GM19193 (cell line): ENCODE results near the gene MECR.

ENCODE experiments used
- POLR2A ChIP-seq: IDR thresholded peaks from 4 replicates; pipeline ENCODE4 v1.6.1; 2011; ENCODE audit not compliant: insufficient read depth, insufficient read length; ENCODE audit errors: extremely low read depth

MECR gene

GRCh38 chr1:29180497-29181412 lies 50.0 kb downstream of the MECR start:
- no peak for TF ChIP-seq POLR2A

DNA sequence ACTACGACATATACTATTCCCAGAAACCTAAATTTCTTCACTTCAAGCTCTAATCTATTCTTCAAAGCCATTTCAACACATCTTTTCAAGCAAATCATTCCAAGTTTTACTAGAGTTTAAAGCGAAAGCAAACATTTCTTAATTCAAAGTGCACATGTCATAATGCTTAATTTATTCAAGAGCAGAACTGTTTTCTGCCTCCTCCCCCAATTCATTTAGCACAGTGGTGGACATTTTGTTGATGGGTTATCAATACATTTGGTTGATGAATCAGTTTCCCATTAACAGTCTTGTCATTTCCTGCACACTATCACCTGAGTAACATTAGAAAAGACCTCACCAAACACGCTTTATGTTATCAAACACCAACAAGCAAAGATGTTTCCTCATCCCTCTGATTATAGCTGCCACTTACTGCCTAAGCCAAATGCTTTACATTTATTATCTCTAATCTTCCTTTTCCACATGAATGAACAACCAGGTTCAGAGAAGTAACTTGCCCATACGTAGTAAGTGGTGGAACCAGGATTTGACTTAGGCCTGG lies 51.0 kb downstream of the MECR start:
- TF ChIP-seq POLR2A = no peak

GRCh38 chr1:29177022-29177705 lies 53.6 kb downstream of the MECR start:
- no peak for TF ChIP-seq POLR2A

DNA sequence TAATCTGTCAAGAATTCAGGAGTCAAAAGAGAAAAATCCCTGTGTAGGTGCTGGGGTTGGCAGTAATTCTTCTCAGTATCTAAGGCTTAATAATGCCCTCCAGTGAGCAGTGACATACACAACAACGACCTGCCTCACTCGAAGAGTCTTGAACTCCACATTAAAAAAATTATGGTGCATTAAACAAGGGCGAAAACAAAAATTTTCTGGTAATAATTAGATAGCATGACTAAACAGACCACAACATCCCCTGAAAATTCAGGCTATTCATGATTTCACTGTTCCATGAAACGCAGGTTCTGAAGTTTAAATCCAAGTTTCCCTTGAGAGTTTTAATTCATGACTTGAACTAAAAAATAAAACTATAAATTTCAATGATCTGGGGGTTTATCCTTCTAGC lies 54.2 kb downstream of the MECR start:
- no peak for TF ChIP-seq POLR2A

GRCh38 chr1:29172415-29172939 lies 58.3 kb downstream of the MECR start:
- no peak for TF ChIP-seq POLR2A

DNA sequence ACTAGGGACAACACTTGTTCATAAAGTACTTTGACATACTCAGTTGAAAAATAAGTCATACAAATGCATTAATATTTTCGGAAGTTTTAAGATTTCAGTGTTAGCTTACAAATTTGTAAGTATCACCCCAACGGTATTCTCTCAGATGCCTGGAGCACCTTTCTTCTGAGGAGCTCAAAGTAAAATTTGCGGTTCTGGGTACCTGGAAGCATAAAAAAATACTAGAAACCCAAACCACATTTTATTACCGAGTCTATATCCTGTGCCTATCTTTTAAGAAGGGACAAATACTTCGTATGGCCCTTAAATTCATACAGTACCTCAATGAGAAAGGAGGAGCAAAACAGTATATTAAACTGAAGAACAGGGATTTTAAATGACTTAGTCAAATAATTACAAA lies 59.2 kb downstream of the MECR start:
- TF ChIP-seq POLR2A = no peak

DNA sequence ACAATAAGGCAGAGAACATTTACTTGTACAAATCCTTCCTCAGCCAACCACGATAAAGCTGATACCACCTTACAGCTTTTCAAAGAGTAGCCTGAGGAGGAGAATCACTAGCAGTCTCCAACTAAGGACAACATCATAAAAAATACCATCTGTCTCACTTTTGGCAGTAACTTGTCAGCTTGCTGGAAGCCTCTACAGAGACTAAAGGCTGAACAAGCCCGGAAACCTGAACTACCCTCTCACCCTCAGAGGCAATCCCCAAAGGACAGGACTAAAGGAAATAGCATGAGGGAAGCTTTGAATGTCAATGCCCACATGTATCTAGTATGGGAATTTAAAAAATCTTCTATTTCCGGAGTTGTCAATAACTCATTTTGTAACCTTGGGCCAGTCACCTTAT lies 59.6 kb downstream of the MECR start:
- TF ChIP-seq POLR2A = no peak

DNA sequence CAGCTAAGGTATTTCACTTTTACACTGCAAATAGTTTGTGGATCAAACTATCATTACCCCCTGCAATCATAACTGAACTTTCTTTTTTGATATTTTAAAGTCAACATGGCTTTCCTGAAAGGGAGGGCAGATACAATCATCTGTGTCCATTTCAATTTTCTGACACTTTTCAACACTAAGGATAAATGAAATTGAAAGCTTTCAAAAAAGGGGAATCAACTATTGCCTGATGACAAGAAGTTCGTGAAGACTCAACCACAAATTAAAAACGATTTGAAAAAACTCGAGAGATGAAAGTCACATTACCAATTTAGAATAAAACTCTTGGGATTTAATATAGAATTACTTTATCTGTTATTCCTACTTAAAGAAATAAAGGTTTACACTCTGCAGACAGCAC lies 60.8 kb downstream of the MECR start:
- no peak for TF ChIP-seq POLR2A

GRCh38 chr1:29167904-29168303 lies 62.8 kb downstream of the MECR start:
- no peak for TF ChIP-seq POLR2A

DNA sequence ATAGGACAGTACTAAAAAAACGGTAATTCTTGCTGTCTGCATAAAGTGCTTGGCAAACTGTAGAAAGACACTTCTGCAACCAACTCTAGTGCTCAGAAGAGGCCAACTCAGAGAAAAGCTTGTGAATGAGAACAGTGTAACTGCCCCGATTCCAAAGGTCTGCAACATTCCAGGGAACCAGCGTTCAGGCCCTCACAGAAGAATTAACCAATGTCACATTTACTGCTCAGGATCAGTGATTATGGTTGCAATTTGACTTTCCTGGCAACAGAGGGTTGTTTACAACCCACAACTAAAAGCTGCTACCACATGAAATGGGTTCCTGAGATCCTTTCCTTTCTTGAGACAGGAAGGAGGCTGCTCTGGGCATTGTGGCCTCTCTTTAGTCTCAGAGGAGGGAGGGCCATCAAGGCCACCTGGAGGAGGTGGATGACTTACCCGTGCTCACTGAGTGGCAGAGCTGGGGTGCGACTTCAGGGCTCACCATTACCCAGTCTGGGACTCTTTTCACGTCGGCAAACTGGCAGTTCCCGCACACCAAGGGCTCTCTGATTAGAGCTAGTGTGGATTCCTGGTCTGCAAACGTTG lies 64.3 kb downstream of the MECR start:
- no peak for TF ChIP-seq POLR2A

DNA sequence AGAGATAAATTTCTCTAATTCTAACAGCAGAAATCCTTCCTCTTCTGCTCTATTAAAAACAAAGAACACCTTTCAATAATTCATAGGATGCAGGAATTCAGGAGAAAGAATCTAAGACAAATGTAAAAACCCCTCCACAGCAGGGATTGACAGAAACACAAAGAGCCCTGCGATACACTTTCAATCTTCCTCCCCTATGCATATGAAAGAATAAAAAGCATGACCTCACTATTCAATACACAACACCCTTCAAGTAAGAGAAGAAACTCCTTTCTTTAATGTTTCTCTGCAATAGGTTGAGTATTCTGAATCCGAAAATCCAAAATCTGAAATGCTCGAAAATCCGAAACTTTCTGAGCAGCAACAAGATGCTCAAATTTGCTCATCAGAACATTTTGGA lies 66.1 kb downstream of the MECR start:
- TF ChIP-seq POLR2A = no peak

- no peak for TF ChIP-seq POLR2A
Observed at GRCh38 chr1:29162476-29163138, 68.1 kb downstream of the MECR start.

- no peak for TF ChIP-seq POLR2A
Observed at GRCh38 chr1:29162025-29162424, 68.7 kb downstream of the MECR start.

GRCh38 chr1:29159773-29160172 lies 71.0 kb downstream of the MECR start:
- no peak for TF ChIP-seq POLR2A

- TF ChIP-seq POLR2A = no peak
Observed at GRCh38 chr1:29157269-29157601, 73.5 kb downstream of the MECR start.
